A549 (cell line): ENCODE results near the gene RRAGD. TPM values are rescaled to one million over a fixed set of nuclear protein-coding genes. Genes with fewer than 3 reads are reported as not detected.

Source experiments
- ATAC-seq, 2 experiments: fragments of 200-7000 bp in 1 of 2; fragments of >200 bp in 1 of 2; cut with Nextera tagmentation in 1 of 2; cut with Tn5 transposase in 1 of 2; 3 replicates each; pipeline versions ENCODE4 v1.8.0 to v1.9.1; 2018 to 2020; ENCODE audit warnings: mild to moderate bottlenecking in 1 of 2, moderate library complexity in 1 of 2
- CTCF ChIA-PET: fragments of 300-600 bp; sonication (Branson Sonifier 250); formaldehyde crosslinking; extraction: SDS; loops from one replicate; lab custom pipeline; 2021; ENCODE audit warnings: antibody characterized with exemption, inconsistent platforms; lab: Yijun Ruan, JAX
- POLR2A ChIA-PET: fragments of 350-600 bp; formaldehyde crosslinking; extraction: SDS; loops from one replicate; lab custom pipeline; 2021; ENCODE audit warnings: antibody characterized with exemption, inconsistent platforms; lab: Yijun Ruan, JAX
- DNase-seq, 2 experiments: peaks; one replicate each; pipeline versions ENCODE4 v3.0.0 to v3.0.0-alpha.2; 2011 to 2016; ENCODE audit warnings: low read depth in 1 of 2, low spot score in 1 of 2
- FAIRE-seq: peaks from 2 replicates; lab custom pipeline; 2011; peaks lifted over from hg19 to GRCh38; lab: Jason Lieb, UNC
- H3K27ac ChIP-seq, 2 experiments: fragments of >200 bp; sonication (Bioruptor Twin); formaldehyde crosslinking; 3 replicates each; pipeline ENCODE4 v1.5.1; 2016 to 2017
- H3K4me1 ChIP-seq: fragments of >200 bp; sonication (Bioruptor Twin); formaldehyde crosslinking; 3 replicates; pipeline ENCODE4 v1.6.1; 2016
- H3K4me2 ChIP-seq: fragments of >200 bp; sonication (Bioruptor Twin); formaldehyde crosslinking; 3 replicates; pipeline ENCODE4 v1.6.1; 2016
- H3K4me3 ChIP-seq: fragments of >200 bp; sonication (Bioruptor Twin); formaldehyde crosslinking; 3 replicates; pipeline ENCODE4 v1.5.1; 2016
- H3K9me3 ChIP-seq: fragments of >200 bp; sonication (Bioruptor Twin); formaldehyde crosslinking; 3 replicates; pipeline ENCODE4 v1.6.1; 2016
- CBX2 ChIP-seq: fragments of 200-600 bp; sonication (generic); IDR thresholded peaks from 2 replicates; pipeline ENCODE4 v1.6.1; 2016; ENCODE audit warnings: low read depth, mild to moderate bottlenecking, borderline replicate concordance
- CEBPB ChIP-seq, 2 experiments: fragments of >200 bp in 1 of 2; sonication (Bioruptor Twin) in 1 of 2; formaldehyde crosslinking in 1 of 2; IDR thresholded peaks; 2 replicates each; pipeline ENCODE4 v1.6.1; 2012 to 2016
- EHMT2 ChIP-seq: fragments of 200-600 bp; sonication (generic); IDR thresholded peaks from 2 replicates; pipeline ENCODE4 v1.6.1; 2016; ENCODE audit warnings: antibody characterized with exemption, low read depth, mild to moderate bottlenecking, moderate library complexity
- FOSL2 ChIP-seq, 2 experiments: fragments of 450-650 bp in 1 of 2; fragments of >200 bp in 1 of 2; sonication (Bioruptor Twin) in 1 of 2; formaldehyde crosslinking; IDR thresholded peaks; 2 replicates each; pipeline versions ENCODE4 v1.5.0 to v1.6.1; 2016 to 2020; ENCODE audit warnings: mild to moderate bottlenecking in 1 of 2, moderate library complexity in 1 of 2
- FOXS1 ChIP-seq: fragments of 250-450 bp; sonication (Bioruptor Pico); IDR thresholded peaks from 2 replicates; pipeline ENCODE4 v1.5.0; 2020; ENCODE audit warnings: mild to moderate bottlenecking, moderate library complexity
- GATA3 ChIP-seq: IDR thresholded peaks from 2 replicates; pipeline ENCODE4 v1.6.1; 2012; ENCODE audit warnings: borderline replicate concordance
- HEYL ChIP-seq: fragments of 250-450 bp; sonication (Bioruptor Pico); IDR thresholded peaks from 2 replicates; pipeline ENCODE4 v1.8.0; 2021; ENCODE audit warnings: mild to moderate bottlenecking, moderate library complexity
- HOXB5 ChIP-seq: fragments of 250-450 bp; sonication (Bioruptor Pico); IDR thresholded peaks from 2 replicates; pipeline ENCODE4 v1.5.0; 2020; ENCODE audit warnings: mild to moderate bottlenecking, moderate library complexity
- JUN ChIP-seq, 2 experiments: fragments of >200 bp; sonication (Bioruptor Twin); formaldehyde crosslinking; IDR thresholded peaks; 2 replicates in 1 of 2; 3 replicates in 1 of 2; pipeline ENCODE4 v1.6.1; 2016 to 2017
- JUNB ChIP-seq: fragments of >200 bp; sonication (Bioruptor Twin); formaldehyde crosslinking; IDR thresholded peaks from 2 replicates; pipeline ENCODE4 v1.6.1; 2016
- MYC ChIP-seq: IDR thresholded peaks from 2 replicates; pipeline ENCODE4 v1.6.1; 2012; ENCODE audit warnings: mild to moderate bottlenecking, inconsistent platforms, low read length, improper control_type of control experiment, borderline replicate concordance
- NPAS2 ChIP-seq: fragments of 250-450 bp; sonication (Bioruptor Pico); IDR thresholded peaks from 2 replicates; pipeline ENCODE4 v1.8.0; 2022; ENCODE audit warnings: mild to moderate bottlenecking, moderate library complexity, borderline replicate concordance
- NR3C1 ChIP-seq: fragments of >200 bp; sonication (Bioruptor Twin); formaldehyde crosslinking; IDR thresholded peaks from 3 replicates; pipeline ENCODE4 v1.6.1; 2017
- PBX3 ChIP-seq: IDR thresholded peaks from 2 replicates; pipeline ENCODE4 v1.6.1; 2012
- PHF8 ChIP-seq: fragments of 200-600 bp; sonication (generic); IDR thresholded peaks from 2 replicates; pipeline ENCODE4 v1.6.1; 2016; ENCODE audit warnings: low read depth, mild to moderate bottlenecking, antibody characterized with exemption, moderate library complexity, borderline replicate concordance
- POLR2A ChIP-seq: IDR thresholded peaks from 2 replicates; pipeline ENCODE4 v1.6.1; 2012; ENCODE audit warnings: mild to moderate bottlenecking, low read length
- RCOR1 ChIP-seq: fragments of 150-350 bp; IDR thresholded peaks from 2 replicates; pipeline ENCODE4 v1.6.1; 2014; ENCODE audit warnings: antibody characterized with exemption, low read length, low read depth
- RNF2 ChIP-seq: fragments of 200-600 bp; sonication (generic); IDR thresholded peaks from 2 replicates; pipeline ENCODE4 v1.6.1; 2016; ENCODE audit warnings: low read depth, mild to moderate bottlenecking, antibody characterized with exemption, moderate library complexity, borderline replicate concordance
- SMC3 ChIP-seq: fragments of >200 bp; sonication (Bioruptor Twin); formaldehyde crosslinking; IDR thresholded peaks from 3 replicates; pipeline ENCODE4 v1.6.1; 2018; ENCODE audit warnings: inconsistent platforms
- SREBF2 ChIP-seq: fragments of 450-650 bp; IDR thresholded peaks from 2 replicates; pipeline ENCODE4 v1.6.1; 2014; ENCODE audit warnings: mild to moderate bottlenecking, moderate library complexity
- ZC3H11A ChIP-seq: fragments of 450-650 bp; IDR thresholded peaks from 2 replicates; pipeline ENCODE4 v1.6.1; 2014; ENCODE audit warnings: antibody characterized with exemption, mild to moderate bottlenecking
- WGBS: methylation state at CpG from one replicate; pipeline ENCODE4 v1.1.6; 2017; ENCODE audit errors: missing lambda C conversion rate; 5-methylcytosine and 5-hydroxymethylcytosine counted together
- polyA plus RNA-seq, 4 experiments: library from polyadenylated mRNA; depleted of rRNA in 3 of 4; stranded (reverse); fragments of >200 nt; fragmentation: RNase III in 1 of 4; extraction: RNeasy Plus Mini Kit Qiagen cat#74134 plus additional on column Dnase treatment in 1 of 4; gene quantifications; 2 replicates in 3 of 4; 3 replicates in 1 of 4; pipeline ENCODE4 v1.2.3, GENCODE V29; 2011 to 2017
- TF ChIP-seq, protein P1 (sequence below): fragments of >200 bp; sonication (Bioruptor Twin); formaldehyde crosslinking; IDR thresholded peaks from 2 replicates; pipeline ENCODE4 v1.6.1; 2016
- TF ChIP-seq, protein P2 (sequence below): fragments of >200 bp; sonication (Bioruptor Twin); formaldehyde crosslinking; IDR thresholded peaks from 3 replicates; pipeline ENCODE4 v1.6.1; 2016
- TF ChIP-seq, protein P3 (sequence below): fragments of >200 bp; sonication (Bioruptor Twin); formaldehyde crosslinking; IDR thresholded peaks from 3 replicates; pipeline ENCODE4 v1.5.1; 2016
- TF ChIP-seq, protein P4 (sequence below): fragments of 250-450 bp; sonication (Bioruptor Pico); IDR thresholded peaks from 2 replicates; pipeline ENCODE4 v1.5.0; 2021; ENCODE audit warnings: mild to moderate bottlenecking, moderate library complexity, borderline replicate concordance
- TF ChIP-seq, protein P5 (sequence below): IDR thresholded peaks from 2 replicates; pipeline ENCODE4 v1.6.1; 2012
- TF ChIP-seq, protein P6 (sequence below): fragments of 150-350 bp; IDR thresholded peaks from 2 replicates; pipeline ENCODE4 v1.6.1; 2014; ENCODE audit warnings: low read depth, mild to moderate bottlenecking, low read length

RRAGD gene
- polyA plus RNA-seq, 2 of the 4 experiments (the other 2 are of a cell fraction), result 0.72 to 1.2 TPM

- CTCF ChIA-PET, result interaction anchor here (1.4 to 1.5 kb wide), 2 partner anchors 11 to 19 kb away, joined by 4 read pairs; no protein-coding TSS in a partner anchor
- H3K27ac ChIP-seq, result no peak overlapping the region
- TF ChIP-seq CEBPB (IDR thresholded peaks at IDR 0.05) (no peak), EHMT2 (no peak), MYC (no peak), GATA3 (no peak), JUN (IDR thresholded peaks at IDR 0.05) (no peak)
- TF ChIP-seq, protein P1, sequence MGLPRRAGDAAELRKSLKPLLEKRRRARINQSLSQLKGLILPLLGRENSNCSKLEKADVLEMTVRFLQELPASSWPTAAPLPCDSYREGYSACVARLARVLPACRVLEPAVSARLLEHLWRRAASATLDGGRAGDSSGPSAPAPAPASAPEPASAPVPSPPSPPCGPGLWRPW, result no peak
- TF ChIP-seq, protein P2, sequence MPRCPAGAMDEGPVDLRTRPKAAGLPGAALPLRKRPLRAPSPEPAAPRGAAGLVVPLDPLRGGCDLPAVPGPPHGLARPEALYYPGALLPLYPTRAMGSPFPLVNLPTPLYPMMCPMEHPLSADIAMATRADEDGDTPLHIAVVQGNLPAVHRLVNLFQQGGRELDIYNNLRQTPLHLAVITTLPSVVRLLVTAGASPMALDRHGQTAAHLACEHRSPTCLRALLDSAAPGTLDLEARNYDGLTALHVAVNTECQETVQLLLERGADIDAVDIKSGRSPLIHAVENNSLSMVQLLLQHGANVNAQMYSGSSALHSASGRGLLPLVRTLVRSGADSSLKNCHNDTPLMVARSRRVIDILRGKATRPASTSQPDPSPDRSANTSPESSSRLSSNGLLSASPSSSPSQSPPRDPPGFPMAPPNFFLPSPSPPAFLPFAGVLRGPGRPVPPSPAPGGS, result no peak
- TF ChIP-seq, all 56 proteins: peak for 0
- DNase-seq (no peak), ATAC-seq (no peak), FAIRE-seq (no peak)
- Histone ChIP-seq H3K9me3 (no peaks in the 10 kb centered on the region; the same call in 2 of the 3 replicates), H3K4me2 (peak overlapping the region; percentile 99), H3K4me1 (0 out of 3 replicates have a peak, but pooled peaks cover 3% of the 10 kb centered on the region), H3K4me3 (peak overlapping the region; percentile 95)
- 60% methylated on average over 9 of the region's 9 CpGs for whole genome bisulfite sequencing
- POLR2A ChIA-PET, result no interaction called here
Measured at GRCh38 chr6:89413006-89413400, 930 bp upstream of the RRAGD start.

DNA sequence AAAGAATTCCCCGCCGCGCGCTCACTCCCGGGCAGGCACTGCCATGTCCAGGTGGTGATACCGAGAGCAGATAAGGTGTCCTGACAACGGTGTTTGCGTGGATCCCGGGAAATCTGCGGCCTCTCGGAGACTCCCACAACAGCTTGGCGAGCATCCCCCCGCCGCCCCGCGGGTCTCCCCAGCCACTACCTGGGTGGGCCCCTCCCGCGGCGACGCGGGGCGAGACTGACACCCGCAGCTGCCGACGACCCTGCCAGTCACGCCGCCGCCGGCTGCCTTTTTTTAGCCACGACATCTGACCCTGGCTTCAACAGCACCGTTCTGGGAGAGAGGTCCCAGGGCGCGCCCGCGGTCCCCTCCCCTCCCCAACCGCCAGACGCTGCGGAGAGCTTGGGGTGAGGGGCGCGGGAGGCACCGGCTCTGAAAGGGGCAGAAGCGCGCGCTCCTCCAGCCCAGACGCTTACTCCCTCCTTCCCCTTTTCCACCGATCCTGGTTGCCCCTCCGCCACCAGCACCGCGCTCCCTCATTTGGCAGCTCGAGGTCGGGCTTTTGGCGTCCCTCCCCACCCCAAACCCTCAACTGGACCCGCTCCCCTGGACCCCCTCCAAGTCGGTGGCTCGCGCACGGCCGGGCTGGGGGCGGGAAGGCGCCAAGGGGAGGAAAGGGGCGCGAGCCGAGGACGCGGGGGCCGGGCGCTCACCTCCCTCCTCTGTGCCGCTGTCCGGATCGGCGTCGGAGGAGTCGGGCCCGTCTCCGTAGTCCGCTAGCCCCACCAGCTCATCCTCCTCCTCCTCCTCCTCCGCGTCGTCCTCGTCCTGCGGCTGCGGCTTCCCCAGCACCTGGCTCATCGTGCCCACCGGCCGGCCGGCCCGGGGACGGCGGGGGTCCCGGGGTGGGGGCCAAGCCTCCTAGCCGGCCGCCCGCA lies 665 bp downstream of the RRAGD start:
- CTCF ChIA-PET, result no interaction called here
- H3K4me1 ChIP-seq, result 0 out of 3 replicates have a peak, but pooled peaks cover 3% of the 10 kb centered on the region
- H3K9me3 ChIP-seq, result no peaks in the 10 kb centered on the region; the same call in 2 of the 3 replicates
- DNase-seq (no peak), ATAC-seq (peak; percentile 84), FAIRE-seq (no peak)
- peak overlapping the region; percentile 95 for H3K4me3 ChIP-seq
- H3K4me2 ChIP-seq, result peak overlapping the region; percentile 99
- peak overlapping the region; percentile 66 to 80; a peak in 5 of 6 replicates for H3K27ac ChIP-seq
- POLR2A ChIA-PET, result interaction anchor here (0.6 kb wide), 1 partner anchor 227 kb away, joined by 3 read pairs; the partner anchor contains the start of gene LYRM2
- TF ChIP-seq, protein P3, sequence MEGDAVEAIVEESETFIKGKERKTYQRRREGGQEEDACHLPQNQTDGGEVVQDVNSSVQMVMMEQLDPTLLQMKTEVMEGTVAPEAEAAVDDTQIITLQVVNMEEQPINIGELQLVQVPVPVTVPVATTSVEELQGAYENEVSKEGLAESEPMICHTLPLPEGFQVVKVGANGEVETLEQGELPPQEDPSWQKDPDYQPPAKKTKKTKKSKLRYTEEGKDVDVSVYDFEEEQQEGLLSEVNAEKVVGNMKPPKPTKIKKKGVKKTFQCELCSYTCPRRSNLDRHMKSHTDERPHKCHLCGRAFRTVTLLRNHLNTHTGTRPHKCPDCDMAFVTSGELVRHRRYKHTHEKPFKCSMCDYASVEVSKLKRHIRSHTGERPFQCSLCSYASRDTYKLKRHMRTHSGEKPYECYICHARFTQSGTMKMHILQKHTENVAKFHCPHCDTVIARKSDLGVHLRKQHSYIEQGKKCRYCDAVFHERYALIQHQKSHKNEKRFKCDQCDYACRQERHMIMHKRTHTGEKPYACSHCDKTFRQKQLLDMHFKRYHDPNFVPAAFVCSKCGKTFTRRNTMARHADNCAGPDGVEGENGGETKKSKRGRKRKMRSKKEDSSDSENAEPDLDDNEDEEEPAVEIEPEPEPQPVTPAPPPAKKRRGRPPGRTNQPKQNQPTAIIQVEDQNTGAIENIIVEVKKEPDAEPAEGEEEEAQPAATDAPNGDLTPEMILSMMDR, result no peak
- TF ChIP-seq FOSL2 (IDR thresholded peaks at IDR 0.05), result no peak
- TF ChIP-seq FOSL2 (CRISPR knock-in tag; IDR thresholded peaks at IDR 0.05), result no peak
- no peak; the same call in 1 of the 2 replicates for TF ChIP-seq RNF2
- no peak for TF ChIP-seq FOXS1 (CRISPR knock-in tag)
- TF ChIP-seq, protein P4, sequence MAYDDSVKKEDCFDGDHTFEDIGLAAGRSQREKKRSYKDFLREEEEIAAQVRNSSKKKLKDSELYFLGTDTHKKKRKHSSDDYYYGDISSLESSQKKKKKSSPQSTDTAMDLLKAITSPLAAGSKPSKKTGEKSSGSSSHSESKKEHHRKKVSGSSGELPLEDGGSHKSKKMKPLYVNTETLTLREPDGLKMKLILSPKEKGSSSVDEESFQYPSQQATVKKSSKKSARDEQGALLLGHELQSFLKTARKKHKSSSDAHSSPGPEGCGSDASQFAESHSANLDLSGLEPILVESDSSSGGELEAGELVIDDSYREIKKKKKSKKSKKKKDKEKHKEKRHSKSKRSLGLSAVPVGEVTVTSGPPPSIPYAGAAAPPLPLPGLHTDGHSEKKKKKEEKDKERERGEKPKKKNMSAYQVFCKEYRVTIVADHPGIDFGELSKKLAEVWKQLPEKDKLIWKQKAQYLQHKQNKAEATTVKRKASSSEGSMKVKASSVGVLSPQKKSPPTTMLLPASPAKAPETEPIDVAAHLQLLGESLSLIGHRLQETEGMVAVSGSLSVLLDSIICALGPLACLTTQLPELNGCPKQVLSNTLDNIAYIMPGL, result no peak
- no peak for TF ChIP-seq NPAS2
- TF ChIP-seq, protein P5, sequence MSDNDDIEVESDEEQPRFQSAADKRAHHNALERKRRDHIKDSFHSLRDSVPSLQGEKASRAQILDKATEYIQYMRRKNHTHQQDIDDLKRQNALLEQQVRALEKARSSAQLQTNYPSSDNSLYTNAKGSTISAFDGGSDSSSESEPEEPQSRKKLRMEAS, result no peak
- no peak for TF ChIP-seq ZC3H11A
- TF ChIP-seq POLR2A, result no peak
- no peak for TF ChIP-seq HOXB5 (CRISPR knock-in tag)
- no peak for TF ChIP-seq CBX2
- no peak for TF ChIP-seq SREBF2
- TF ChIP-seq NR3C1, result no peak
- no peak for TF ChIP-seq PHF8
- no peak for TF ChIP-seq PBX3
- no peak for TF ChIP-seq SMC3
- no peak for TF ChIP-seq HEYL
- TF ChIP-seq JUNB, result no peak
- TF ChIP-seq, protein P6, sequence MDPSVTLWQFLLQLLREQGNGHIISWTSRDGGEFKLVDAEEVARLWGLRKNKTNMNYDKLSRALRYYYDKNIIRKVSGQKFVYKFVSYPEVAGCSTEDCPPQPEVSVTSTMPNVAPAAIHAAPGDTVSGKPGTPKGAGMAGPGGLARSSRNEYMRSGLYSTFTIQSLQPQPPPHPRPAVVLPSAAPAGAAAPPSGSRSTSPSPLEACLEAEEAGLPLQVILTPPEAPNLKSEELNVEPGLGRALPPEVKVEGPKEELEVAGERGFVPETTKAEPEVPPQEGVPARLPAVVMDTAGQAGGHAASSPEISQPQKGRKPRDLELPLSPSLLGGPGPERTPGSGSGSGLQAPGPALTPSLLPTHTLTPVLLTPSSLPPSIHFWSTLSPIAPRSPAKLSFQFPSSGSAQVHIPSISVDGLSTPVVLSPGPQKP, result no peak
- no peak for TF ChIP-seq RCOR1
- WGBS, result 46% methylated on average over 13 of the region's 93 CpGs
